Activated naive CD8-positive, alpha-beta T cell treated with anti-CD3 and anti-CD28 coated beads for 36 hours (primary cell): ENCODE data around the gene VPS37B. TPM values are rescaled to one million over a fixed set of nuclear protein-coding genes. Genes with fewer than 3 reads are reported as not detected.

Source experiments
- DNase-seq: peaks from one replicate; pipeline ENCODE4 v3.0.0; 2021
- H3K27ac Mint-ChIP-seq: one replicate; pipeline ENCODE4 v1.8.0; 2022; ENCODE audit warnings: mild to moderate bottlenecking, moderate library complexity, mixed read lengths
- H3K27me3 Mint-ChIP-seq: one replicate; pipeline ENCODE4 v1.8.0; 2022; ENCODE audit warnings: mild to moderate bottlenecking, mixed read lengths
- H3K36me3 Mint-ChIP-seq: one replicate; pipeline ENCODE4 v1.8.0; 2021; ENCODE audit warnings: mild to moderate bottlenecking, mixed read lengths
- H3K4me1 Mint-ChIP-seq: one replicate; pipeline ENCODE4 v1.8.0; 2021; ENCODE audit warnings: mixed read lengths
- H3K4me3 Mint-ChIP-seq: one replicate; pipeline ENCODE4 v1.8.0; 2022; ENCODE audit warnings: mild to moderate bottlenecking, moderate library complexity, mixed read lengths
- H3K9me3 Mint-ChIP-seq: one replicate; pipeline ENCODE4 v1.8.0; 2022; ENCODE audit warnings: mixed read lengths
- total RNA-seq, 2 experiments: library from RNA; stranded (reverse); gene quantifications; one replicate each; pipeline ENCODE4 v1.2.3, GENCODE V29; 2021

VPS37B gene
- total RNA-seq, 2 experiments from 2014 or later: 27.0 to 28.2 TPM

DNA sequence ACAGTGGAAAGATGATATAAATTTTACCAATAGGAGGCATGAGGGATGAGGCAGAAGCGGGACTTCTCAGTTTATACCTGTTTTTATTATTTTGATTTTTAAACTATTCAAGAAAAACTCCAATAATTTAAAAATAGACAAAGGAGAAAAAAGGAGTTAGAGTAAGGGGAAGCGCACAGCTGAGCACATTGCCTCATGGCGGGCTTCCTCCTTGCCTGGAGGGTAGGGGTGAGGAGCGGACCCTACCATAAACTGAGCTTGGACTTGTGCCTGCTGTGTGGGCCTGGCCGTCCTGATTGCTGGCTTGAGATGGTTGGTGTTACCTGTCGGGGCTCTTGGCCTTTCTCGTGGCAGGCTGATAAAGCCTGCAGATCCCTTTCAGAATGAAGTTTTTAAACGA, 75.8 kb downstream of the VPS37B start:
- no peak overlapping the region for H3K4me3 Mint-ChIP-seq
- no peak for DNase-seq
- no peaks in the 10 kb centered on the region for H3K36me3 Mint-ChIP-seq
- no peaks in the 10 kb centered on the region for H3K4me1 Mint-ChIP-seq
- no peaks in the 10 kb centered on the region for H3K9me3 Mint-ChIP-seq
- H3K27me3 Mint-ChIP-seq: no peaks in the 10 kb centered on the region
- no peak overlapping the region for H3K27ac Mint-ChIP-seq

DNA sequence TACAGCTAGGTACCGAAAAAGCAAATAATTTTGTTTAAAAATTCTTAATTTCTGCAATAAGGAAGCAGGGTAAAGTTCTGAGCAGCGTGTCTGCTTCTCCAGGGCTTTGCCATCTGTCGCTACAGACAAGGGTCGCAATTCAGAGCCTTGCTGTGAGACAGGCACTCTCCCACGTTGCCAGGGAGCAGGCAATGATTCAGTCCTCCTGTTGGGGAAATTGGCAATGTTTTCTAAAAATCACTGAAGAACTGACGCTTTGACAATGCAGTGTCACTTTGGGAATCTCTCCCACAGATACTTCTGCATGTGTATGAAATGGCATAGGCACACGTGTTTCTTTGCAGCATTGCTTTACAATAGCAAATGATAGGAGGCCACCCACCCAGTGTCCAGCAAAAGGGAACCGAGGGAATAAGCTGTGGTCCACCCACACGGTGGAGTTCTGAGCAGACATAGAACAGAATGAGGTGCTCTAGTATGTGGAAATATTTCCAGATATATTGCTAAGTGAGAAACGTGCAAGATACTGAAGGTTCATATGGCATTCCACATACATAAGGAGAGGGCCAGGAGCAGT, 76.6 kb downstream of the VPS37B start:
- no peak for DNase-seq
- Mint-ChIP-seq H3K36me3 (no peaks in the 10 kb centered on the region), H3K27me3 (no peaks in the 10 kb centered on the region), H3K4me1 (no peaks in the 10 kb centered on the region), H3K9me3 (no peaks in the 10 kb centered on the region), H3K4me3 (no peak overlapping the region), H3K27ac (no peak overlapping the region)

Other genes starting within 250 kb of the VPS37B start
- gene HCAR2, start 192.8 kb downstream of the VPS37B start, total RNA-seq: not detected
- gene HCAR3, start 179.3 kb downstream of the VPS37B start, total RNA-seq: not detected
- under 1 TPM; 0.54 to 0.68 TPM for gene HCAR1, start 165.3 kb downstream of the VPS37B start, total RNA-seq
- 10 to 100 TPM; 77.7 to 86.4 TPM for gene DENR, start 143.3 kb downstream of the VPS37B start, total RNA-seq
- gene CCDC62, start 121.6 kb downstream of the VPS37B start, total RNA-seq: under 1 TPM; 0.44 to 0.49 TPM
- gene HIP1R, start 60.7 kb downstream of the VPS37B start, total RNA-seq: 10 to 100 TPM; 24.2 to 24.8 TPM
- gene ABCB9, start 70.3 kb upstream of the VPS37B start, total RNA-seq: 1 to 10 TPM; 3.6 TPM
- 10 to 100 TPM; 26.8 to 31.8 TPM for gene OGFOD2, start 79.1 kb upstream of the VPS37B start, total RNA-seq
- 100 to 1,000 TPM; 165 to 168 TPM for gene ARL6IP4, start 84.6 kb upstream of the VPS37B start, total RNA-seq